NCI-H345 treated with DMSO at 0.1 percent for 48 hours (cell line): ENCODE data around the gene UNC13C.

Source experiments
- DNase-seq: peaks from one replicate; lab custom pipeline; 2025; ENCODE audit not compliant: unreplicated experiment; lab: John Stamatoyannopoulos, UW

The UNC13C gene

DNA sequence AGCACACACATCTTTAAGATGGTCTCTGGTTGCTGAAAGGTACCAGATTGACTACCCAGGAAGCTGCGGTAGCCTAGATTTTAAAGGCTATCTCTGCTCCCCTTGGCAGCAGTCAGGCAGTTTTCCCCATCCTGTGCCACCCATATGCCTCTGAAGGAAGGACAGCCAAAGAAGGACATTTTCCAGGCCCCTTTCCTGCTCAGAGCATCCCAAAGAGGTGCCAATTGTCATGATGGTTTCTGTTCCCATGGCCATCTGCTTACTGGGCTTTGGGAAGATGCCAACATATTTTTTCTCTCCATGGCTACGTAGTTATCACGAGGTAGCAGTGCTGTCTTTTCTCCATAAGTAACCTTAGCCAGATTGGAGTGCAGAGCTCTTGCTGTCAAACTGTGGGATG, 39.7 kb downstream of the UNC13C start:
- DNase-seq, result no peak

DNA sequence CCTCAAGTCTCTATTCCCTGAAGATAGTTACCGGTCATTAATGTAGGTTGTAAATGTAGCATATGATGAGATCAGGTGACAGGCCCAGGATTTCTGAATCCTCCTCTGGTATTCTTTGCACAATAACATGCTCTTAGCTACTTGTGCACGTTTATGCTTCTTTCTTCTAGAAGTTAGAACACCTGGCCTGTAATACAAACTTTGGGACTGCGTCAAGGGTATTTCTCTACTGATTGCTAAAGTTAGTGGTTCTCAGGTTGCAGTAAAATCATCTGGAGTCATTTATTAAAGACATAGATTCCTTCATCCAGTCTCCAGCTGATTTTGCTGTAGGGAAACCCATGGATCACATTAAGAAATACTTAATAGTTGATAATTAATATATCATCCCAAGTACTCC, 48.0 kb downstream of the UNC13C start:
- no peak for DNase-seq

DNA sequence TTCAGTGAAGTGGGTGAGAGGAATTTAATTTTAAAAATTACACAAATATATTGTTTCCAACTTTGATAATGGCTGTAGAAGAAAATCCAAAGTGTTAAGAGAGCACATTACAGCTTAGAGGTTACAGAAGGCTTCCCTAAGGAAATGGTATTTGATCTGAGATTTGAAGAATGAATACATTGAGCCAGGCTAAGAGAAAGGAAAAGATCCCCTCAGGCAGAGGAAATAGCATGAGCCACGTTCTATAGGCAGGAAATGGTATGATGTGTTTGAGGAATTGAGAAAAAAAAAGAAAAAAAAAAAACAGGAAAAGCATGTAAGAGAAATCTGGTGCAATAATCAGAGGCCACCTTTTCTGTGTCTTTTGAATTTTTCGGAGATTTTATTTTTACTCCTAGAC, 48.6 kb downstream of the UNC13C start:
- no peak for DNase-seq

DNA sequence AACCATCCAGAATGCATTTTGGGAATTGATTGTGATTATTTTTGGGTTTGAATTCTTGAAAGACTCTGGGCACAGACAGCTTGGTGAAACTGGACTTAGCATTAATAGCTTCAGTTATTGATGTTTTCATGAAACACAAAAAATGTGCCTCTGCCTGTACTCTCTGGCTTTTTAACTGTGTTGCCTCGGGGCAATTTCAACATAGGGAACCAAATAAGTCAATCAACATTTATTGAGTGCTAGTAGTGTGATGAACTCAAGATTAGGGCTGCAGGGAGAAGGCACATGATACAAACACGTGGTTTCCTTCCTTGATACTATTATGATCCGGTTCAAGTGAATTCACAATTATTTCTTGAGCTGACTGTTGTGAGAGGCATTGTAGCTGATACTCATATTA, 50.8 kb downstream of the UNC13C start:
- no peak for DNase-seq

DNA sequence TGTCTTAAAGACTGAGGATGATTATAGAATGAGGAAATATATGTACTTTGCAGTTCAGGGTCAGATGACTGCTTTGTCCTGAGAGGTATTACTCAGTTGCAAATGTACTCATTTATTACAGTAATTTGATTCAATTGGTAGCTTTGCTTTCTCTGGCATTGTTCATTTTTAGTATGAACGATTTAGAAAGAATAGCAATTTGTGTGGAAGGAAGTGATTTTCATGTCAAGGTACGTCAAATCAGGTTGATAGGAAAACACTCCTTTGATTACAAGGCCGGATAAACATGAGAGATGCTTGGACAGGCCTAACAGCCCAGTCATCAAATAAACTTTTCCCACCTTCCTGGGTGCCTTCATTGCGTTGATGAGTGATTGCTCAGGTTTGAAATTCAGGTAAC, 53.8 kb downstream of the UNC13C start:
- no peak for DNase-seq

DNA sequence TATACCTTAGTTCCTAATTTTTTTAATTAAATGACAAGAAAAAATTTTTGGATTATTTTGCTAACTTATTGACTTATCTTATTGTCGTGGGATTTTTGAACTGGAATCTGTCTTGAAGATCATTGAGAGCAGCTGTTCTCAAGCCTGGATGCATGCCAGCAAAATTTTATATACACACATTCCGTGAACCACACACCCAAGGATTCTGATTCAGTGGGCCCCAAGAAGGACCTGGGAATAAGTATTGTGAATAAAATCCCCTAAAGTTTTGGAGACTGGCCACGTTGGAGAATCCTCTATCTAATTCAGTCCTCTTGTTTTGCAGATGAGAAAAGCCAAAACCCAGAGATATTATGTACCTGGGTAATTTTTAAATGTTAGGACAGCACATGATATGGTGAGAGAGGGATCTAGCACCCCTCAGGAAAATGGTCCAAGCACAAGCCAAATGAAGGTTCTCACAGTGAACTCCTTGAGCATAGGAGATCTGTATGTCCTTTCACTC, 55.2 kb downstream of the UNC13C start:
- no peak for DNase-seq

DNA sequence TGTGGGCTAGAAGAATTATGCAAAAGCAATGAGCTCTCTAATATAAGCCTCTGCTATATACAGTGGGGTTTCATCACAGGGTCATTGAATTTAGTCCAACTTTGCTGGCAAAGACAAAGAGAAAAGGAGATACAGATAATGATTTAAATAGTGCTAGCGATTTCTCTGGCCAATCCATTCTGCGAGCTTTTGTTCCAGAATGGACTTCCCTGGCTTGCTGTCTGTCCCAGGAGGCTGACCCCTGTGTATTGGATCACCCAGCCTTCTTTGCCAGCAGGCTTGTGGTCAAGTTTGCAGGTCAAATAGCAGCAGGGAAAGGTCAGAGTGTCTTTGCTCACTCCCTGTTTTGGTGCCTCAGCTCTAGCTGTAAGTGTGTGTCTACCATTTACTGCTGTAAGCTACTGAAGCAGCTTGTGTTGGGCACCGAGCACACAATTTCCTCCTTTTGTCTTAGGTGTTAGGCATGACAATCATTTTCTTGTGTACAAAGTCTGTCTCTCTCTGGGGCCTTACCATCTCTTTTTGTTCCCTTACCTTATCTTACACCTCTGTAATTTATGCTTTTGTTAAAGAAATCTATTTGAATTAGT, 55.7 kb downstream of the UNC13C start:
- DNase-seq, result no peak

DNA sequence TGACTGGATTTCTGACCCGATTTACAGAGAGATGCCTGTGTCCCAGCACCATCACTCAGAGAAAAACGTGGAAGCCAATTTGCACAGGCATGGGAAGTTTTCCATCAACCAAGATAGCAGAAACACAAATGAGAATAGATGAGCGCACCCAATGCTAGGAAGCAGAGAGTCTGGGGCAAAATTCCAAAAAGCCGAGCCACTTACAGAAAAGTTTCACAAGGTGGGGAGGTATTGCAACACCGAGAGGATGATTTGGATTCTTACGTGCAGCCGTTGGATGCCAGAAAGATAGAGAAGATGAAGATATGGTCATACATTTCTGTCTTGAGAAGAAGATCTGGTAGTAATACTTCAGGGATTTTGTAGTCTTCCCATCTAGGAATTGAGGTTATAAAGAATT, 57.4 kb downstream of the UNC13C start:
- DNase-seq, result no peak

DNA sequence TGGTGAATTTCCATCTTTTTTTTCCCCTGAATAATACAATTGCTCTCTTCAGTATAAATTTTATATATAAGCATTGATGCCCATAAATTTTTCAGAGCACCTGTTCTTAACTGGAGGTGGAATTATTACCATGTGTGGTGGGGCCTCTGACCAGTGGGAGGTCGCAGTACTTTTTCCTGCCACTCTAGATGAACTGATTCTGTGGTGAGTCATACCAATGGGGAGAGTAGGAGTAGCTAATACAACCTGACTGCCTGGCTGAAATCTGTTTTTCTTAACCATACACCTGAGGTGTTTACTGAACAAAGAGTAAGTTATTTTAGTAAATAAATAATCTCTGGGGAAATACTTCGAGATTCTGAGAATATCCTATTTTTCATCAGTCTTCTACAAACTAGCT, 67.2 kb downstream of the UNC13C start:
- no peak for DNase-seq

DNA sequence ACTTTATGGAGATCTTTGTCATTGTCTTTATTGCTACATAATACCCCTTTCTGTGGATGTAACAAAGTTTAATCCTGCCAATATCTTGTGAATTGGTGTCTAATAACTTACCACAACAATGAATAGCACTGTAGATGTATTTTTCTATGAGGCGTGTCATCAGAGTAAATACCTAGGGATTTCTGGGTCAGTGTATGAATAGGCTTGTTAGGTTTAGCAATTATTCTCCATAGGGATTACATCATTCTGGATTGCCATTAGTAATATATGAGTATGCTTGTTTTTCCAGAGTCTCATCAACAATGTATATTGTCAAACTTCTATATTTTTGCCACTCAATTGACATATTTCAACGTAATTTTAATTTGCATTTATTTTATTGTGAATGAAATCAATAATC, 67.9 kb downstream of the UNC13C start:
- no peak for DNase-seq

DNA sequence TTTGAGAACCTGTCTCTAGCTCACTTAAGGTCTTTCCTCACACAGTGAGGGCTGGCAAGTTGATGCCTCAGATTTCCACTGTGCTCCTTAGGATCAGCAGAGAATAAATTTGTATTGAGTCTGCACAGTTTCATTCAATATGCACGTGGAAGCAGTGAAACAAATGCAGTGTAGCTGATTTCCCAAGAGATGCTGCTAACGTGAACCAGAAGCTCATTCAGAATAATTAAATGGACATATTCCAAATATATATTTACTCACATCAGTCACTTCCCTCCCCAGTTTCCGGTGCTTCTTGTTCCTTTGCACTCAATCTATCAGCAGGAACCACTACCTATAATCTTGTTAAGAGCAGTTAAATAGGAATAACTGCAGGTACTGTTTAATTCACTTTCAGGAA, 86.1 kb downstream of the UNC13C start:
- no peak for DNase-seq

DNA sequence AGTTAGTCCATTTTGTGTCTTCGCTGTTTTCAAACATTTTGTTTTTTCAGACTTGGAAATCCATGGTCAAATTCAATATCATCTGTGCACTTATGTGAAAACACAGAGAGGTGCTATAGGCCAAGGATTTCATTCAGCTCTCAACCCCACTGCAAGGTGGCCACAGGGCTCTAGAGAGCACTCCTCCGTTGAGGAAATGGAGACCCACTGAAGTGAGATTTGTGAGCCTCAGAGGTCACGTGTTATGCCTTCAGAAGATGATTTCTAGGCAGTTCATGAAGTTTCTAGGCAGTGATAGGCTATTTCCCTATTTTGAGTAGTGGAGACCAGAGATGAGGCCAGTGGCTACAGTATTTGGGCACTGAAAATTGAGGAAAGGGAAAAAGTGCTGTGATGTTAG, 88.2 kb downstream of the UNC13C start:
- no peak for DNase-seq

DNA sequence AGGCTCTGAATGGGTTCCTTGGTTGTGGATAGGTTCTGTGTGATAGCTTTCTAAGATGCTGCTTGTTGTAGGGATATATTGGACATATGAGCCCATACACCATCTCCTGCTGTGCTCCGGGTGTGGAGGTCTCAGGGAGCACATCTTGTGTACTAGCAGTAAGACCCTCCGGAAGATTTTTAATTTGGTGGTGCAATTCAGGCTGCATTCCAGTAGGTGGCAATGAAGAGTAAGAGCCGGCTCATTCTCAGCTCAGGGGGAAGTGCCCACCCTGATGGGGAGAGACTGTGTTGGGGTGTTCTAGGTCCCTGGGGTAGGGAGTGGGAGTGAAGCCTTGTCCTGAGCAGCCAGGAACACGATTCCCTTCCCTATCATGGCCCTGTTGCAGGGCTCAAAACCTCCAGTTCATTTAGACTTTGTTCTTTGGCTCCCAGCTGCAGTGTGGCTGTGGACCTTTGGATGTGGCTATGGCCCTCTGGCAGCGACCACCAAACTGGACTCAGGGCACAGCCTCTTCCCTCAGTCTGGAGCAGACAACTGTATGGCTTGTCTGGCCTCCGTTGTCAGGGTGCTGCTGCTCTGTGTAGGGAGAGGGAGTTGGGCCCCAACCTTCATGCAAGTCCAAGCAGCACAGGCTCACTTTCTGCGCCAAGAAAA, 104.7 kb downstream of the UNC13C start:
- DNase-seq, result no peak

DNA sequence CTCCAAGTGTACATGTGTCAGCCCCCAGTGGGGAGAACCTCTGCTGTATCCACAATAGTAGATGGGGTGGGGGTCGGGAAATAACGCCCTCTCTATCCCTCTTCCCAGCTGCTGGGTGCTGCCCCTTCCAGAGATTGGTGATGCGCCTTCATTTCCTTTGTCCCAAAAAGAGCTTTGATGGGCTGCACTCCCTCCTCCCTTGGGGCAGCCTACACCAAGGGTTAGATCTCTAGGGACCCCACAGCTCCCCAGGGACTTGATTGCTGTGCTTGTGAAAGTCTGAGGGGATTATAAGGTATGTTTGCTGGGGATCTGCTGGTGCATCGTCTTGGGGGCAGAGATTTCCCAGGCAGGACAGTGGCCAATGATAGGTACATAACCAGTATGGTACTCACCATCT, 105.3 kb downstream of the UNC13C start:
- DNase-seq, result no peak

DNA sequence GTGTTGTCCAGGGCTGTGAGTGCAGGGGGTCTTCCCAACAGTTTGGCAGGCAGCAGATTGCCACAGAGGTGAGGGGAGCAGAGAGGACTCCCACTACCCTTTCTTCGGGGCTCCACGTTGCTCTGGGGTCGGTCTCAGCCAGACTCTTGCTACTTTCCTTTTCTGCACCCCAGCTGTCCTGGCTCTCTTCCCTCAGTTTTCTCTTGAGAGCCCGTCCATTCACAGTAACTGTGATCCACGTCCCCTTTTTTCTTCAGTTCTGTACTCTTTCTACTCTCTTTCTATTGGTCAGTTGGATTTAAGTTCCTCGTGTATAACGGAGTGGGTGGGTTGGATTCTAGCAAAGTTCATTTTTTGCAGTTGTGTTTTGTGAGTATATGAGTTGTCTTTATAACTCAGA, 105.8 kb downstream of the UNC13C start:
- no peak for DNase-seq

DNA sequence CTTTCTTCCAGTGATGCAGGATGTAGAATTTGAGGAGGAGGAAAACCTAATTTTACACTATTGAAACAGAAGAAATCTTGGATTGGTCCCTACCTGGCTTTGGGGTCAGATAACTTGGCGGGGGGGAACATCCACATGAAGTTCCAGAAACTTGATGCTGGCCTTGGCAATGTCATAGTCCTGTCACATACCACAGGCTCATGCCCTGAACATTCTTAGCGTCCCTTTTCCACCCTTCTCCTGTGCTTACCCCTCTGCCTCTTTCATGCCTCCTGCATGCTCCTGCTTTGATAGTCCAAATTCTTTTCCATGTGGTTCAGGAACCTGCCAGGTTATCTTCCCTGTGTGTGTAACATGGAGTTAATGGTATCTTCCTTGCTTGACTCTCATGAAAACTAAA, 110.6 kb downstream of the UNC13C start:
- DNase-seq, result no peak

DNA sequence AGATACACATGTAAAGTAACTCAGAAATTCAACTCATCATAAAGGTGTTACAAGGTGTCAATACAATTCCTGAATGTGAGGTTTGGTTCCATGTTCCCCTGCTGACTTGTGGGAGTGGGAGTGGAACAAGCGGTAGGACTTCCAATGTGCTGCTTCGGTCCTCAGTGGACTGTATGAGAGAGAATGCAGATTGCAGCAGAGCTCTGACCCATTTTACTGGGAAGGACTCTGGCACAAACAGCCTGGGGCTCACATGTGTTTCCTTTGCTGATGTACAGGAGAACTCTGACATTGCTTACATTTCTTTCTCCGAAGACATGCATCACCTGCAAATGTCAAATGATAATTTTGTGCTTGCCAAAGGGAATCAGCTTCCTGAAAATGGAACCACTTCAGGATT, 111.5 kb downstream of the UNC13C start:
- DNase-seq, result no peak

DNA sequence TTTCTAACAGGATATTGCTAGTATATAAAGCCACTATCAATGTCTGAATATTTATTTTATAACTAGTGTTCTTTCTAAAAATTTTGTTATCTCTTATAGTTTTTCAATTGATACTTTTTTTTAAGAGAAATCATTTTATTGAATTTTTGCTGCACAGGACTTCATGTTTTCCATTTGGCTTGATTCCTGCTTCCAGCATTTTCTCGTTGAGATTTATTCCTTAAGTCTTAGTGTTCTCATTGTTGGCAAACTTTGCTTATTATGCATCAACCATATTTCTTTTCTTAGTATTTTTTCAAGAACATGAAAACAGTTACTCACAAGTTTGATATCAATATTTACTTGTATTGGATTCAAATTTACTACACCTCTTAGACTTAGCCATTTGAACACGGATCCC, 113.4 kb downstream of the UNC13C start:
- DNase-seq, result no peak

DNA sequence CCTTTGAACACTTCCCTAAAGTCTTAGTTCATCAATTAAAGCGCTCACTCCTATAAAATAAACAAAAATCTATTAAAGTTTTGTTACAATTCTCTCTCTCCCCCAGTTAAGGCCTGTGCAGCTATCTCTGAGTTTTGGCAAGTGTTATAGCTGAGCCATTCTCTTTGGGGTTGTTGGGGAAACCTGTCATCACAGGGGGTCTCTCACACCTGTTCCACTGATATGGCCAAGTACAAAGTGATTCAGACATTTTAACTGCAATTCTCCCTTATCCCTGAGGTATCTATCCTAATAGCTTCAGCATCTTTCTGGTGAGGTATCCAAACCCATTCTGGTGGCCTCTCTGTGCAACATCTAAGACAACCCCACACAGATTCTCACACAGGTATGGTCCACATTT, 116.4 kb downstream of the UNC13C start:
- DNase-seq, result no peak

DNA sequence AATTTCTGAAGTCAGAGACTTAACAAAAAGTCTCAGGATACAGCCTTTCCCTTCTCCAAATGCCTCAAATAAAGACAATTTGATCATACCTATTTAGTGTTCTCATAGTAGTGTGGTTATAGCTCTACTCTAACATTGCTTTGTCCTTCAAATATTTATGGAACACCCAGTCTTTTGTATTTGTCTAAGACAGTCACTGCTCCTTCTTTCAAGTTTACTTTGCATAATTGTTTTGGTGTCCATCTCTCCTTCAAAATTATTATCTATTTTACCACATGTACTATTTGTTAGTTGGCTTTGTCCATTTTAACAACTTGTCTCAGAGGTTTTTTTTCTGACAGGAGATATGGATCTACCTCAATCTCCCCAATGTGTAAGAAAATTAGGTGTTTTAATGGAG, 118.8 kb downstream of the UNC13C start:
- DNase-seq, result no peak

DNA sequence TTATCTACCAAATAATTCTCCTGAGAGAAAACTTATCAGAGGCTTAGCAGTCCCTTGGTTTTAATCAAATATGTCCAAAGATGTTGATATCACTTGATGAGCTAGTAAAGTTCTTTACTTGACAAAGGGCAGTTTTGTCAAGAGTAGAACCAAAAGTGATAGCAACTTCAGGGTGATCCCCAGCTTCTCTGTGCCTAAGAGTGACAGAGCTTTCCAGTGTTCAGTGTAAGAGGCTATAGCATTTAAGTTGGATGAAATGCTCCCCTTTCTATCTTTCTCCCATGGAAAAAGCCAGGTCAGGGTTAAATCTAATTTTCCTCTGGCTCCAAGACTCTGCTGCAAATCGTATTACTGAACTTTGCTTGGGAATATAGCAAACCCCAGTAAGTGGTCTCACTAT, 120.8 kb downstream of the UNC13C start:
- DNase-seq, result no peak

DNA sequence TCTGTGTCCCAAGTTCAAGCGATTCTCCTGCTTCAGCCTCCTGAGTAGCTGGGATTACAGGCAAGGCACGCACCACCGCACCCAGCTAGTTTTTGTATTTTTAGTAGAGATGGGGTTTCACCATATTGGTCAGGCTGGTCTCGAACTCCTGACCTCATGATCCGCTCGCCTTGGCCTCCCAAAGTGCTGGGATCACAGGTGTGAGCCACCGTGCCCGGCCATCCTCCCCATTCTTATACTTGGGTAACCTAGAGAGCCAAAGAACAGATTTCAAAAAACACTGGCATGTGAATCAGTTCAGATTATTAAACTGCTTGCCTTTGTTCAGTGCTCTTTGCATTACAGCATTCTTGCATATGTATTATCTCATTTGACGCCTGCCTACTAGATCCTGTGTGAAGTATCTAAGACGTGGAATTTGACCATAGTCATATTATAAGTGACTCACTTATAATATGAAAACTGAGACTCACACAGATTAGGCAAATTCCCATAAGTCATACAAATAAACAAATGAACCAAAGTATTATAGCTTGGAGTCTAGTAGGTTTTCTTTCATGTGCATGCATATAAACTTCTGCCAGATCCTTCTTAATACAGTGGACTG, 123.5 kb downstream of the UNC13C start:
- DNase-seq, result no peak

DNA sequence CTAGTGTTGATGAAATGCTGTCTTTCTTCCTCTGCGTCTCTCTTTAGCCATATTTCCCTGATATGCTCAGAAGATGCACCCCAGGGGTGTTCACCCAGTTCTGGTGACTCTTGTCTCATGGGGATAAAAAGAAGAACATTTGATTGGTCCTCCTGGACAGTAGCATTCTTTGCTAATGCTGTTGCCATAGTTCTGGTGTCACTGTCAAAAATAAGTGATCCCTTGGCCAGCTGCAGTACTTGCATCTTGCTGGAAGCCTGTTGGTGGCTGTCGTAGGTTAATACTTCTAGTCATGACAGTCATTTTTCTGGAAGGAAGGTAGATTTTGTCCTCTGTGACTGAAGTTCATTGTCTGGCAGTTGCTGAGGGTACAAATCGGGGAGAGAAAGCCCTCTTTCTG, 124.5 kb downstream of the UNC13C start:
- no peak for DNase-seq
